GM12891 (cell line): ENCODE results near the gene NUMA1.
A peak's percentile ranks its signal among the peaks of the same experiment; 100 is the strongest.

ENCODE experiments used
- DNase-seq: peaks from one replicate; pipeline ENCODE4 v3.0.0; 2011; ENCODE audit warnings: low spot score; ENCODE audit not compliant: insufficient read length
- FAIRE-seq: peaks from 2 replicates; lab custom pipeline; 2011; peaks lifted over from hg19 to GRCh38; lab: Jason Lieb, UNC
- PAX5 ChIP-seq: IDR thresholded peaks from 2 replicates; pipeline ENCODE4 v1.6.1; 2011; ENCODE audit warnings: low read length, moderate library complexity, mild to moderate bottlenecking; ENCODE audit not compliant: insufficient read depth, severe bottlenecking
- POLR2A ChIP-seq: IDR thresholded peaks from 2 replicates; pipeline ENCODE4 v1.6.1; 2011; ENCODE audit warnings: low read depth, low read length, control low read depth
- POLR2AphosphoS5 ChIP-seq: IDR thresholded peaks from 2 replicates; pipeline ENCODE4 v1.6.1; 2011; ENCODE audit warnings: low read depth, low read length, control low read depth
- POU2F2 ChIP-seq: IDR thresholded peaks from 2 replicates; pipeline ENCODE4 v1.6.1; 2011; ENCODE audit warnings: low read depth, mild to moderate bottlenecking, control low read depth, low read length, moderate library complexity
- SPI1 ChIP-seq: IDR thresholded peaks from 2 replicates; pipeline ENCODE4 v1.6.1; 2011; ENCODE audit warnings: low read depth, low read length, control low read depth
- TAF1 ChIP-seq: IDR thresholded peaks from 2 replicates; pipeline ENCODE4 v1.6.1; 2011; ENCODE audit warnings: low read depth, low read length, control low read depth

Gene NUMA1

GRCh38 chr11:72102631-72102945 lies 22.2 kb upstream of the NUMA1 start:
- TF ChIP-seq TAF1, result no peak
- TF ChIP-seq POLR2A, result no peak; the same call in 1 of the 2 replicates
- no peak for TF ChIP-seq POLR2AphosphoS5
- TF ChIP-seq SPI1, result no peak
- no peak for TF ChIP-seq PAX5
- TF ChIP-seq POU2F2, result no peak
- FAIRE-seq (peak; percentile 20), DNase-seq (no peak)

DNA sequence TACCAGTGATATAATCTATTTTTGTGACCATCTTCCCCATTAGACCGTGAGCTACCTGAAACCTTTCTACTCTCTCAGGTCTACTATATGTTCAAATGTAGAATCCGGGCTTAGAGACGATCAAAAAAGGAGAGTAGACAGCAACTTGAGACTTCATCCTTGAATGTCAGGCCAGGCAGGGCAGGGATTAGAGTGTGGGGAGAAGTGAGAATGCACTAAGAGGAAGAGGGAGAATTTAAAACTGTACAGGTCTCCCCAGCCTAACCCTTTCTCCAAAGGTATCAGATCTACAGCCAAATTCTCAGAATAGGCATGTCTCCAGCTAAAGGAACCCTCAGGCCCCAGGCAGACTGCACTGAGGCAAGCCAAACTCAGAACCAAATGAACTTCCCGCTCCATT lies 21.8 kb upstream of the NUMA1 start:
- TF ChIP-seq POLR2AphosphoS5, result no peak
- TF ChIP-seq SPI1, result peak; percentile 58; the same call in 1 of the 2 replicates
- DNase-seq (no peak), FAIRE-seq (no peak)

DNA sequence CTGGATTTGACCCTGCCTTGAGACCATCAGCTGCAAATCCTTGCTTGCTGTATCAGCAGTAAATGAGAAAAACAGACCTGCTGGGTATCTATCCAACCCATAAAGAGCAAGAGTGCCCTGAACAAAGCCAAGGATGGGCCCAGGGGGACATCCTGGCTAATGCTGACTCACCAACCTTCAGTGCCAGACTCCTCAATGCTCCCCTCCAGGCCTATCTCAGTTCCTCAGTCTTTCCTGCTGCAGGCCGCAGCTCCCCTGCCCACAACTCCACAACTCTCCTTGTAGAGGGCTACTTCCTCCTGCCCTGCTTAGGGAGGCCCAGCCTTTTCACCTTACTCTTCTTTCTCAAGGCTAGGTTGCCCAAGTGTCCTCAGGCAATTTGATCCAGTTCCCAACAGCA lies 20.1 kb upstream of the NUMA1 start:
- FAIRE-seq (no peak), DNase-seq (no peak)
- TF ChIP-seq PAX5 (no peak), POU2F2 (no peak), SPI1 (no peak), POLR2A (no peak), TAF1 (no peak), POLR2AphosphoS5 (no peak)

DNA sequence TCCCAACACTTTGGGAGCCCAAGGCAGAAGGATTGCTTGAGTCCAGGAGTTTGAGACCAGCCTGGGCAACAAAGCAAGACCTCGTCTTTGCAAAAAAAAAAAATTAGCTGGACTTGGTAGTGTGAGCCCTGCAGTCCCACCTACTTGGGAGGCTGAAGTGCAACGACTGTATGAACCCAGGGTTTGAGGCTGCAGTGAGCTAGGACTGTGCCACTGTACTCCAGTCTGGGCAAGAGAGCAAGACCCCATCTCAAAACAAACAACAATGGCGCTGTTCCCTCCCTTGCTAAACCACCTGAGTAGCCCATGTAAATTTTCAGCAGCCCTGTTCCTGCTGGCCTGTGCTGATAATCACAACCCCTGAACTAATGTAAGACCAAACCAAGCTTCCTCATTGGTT lies 19.7 kb upstream of the NUMA1 start:
- DNase-seq (no peak), FAIRE-seq (no peak)
- TF ChIP-seq TAF1, result no peak
- TF ChIP-seq POU2F2, result no peak
- no peak for TF ChIP-seq POLR2A
- TF ChIP-seq POLR2AphosphoS5, result no peak
- no peak for TF ChIP-seq PAX5
- TF ChIP-seq SPI1, result no peak

DNA sequence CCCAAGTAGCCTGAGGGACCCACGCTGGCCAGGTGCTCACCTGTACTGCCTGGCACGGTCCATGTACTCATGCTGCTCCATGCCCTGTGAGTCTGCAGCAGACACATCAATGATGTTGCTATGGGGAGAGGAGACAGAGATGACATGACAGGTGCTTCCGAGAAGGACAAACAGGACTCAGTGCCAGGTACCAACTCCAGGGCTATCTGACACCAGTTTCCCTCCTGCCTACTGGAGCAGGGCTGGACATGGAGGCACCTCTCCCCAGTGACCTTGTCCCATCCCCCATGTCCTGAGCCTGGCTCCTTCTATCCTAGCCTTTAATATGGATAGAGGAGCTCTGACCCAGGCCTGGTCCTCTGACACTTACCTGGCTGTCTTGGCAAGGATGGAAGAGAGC lies 18.4 kb upstream of the NUMA1 start:
- no peak for TF ChIP-seq TAF1
- no peak for TF ChIP-seq PAX5
- TF ChIP-seq POU2F2, result no peak
- TF ChIP-seq SPI1, result no peak
- no peak for TF ChIP-seq POLR2AphosphoS5
- TF ChIP-seq POLR2A, result no peak
- DNase-seq (no peak), FAIRE-seq (no peak)

GRCh38 chr11:72091292-72091691 lies 10.9 kb upstream of the NUMA1 start:
- FAIRE-seq, result peak; percentile 87
- TF ChIP-seq TAF1 (no peak), POU2F2 (no peak), POLR2A (no peak), POLR2AphosphoS5 (no peak), SPI1 (no peak), PAX5 (no peak)
- peak; percentile 60 for DNase-seq

- TF ChIP-seq POU2F2, result no peak
- no peak for TF ChIP-seq PAX5
- TF ChIP-seq POLR2AphosphoS5, result no peak
- no peak for TF ChIP-seq SPI1
- no peak for TF ChIP-seq POLR2A
- TF ChIP-seq TAF1, result no peak
- FAIRE-seq (no peak), DNase-seq (no peak)
Observed at GRCh38 chr11:72088076-72088808, 7.9 kb upstream of the NUMA1 start.

- no peak for TF ChIP-seq POU2F2
- no peak for TF ChIP-seq POLR2A
- TF ChIP-seq TAF1, result no peak
- no peak for TF ChIP-seq PAX5
- no peak for TF ChIP-seq POLR2AphosphoS5
- TF ChIP-seq SPI1, result no peak
- no peak for DNase-seq
- peak; percentile 26 for FAIRE-seq
Observed at GRCh38 chr11:72085621-72086351, 5.4 kb upstream of the NUMA1 start.

DNA sequence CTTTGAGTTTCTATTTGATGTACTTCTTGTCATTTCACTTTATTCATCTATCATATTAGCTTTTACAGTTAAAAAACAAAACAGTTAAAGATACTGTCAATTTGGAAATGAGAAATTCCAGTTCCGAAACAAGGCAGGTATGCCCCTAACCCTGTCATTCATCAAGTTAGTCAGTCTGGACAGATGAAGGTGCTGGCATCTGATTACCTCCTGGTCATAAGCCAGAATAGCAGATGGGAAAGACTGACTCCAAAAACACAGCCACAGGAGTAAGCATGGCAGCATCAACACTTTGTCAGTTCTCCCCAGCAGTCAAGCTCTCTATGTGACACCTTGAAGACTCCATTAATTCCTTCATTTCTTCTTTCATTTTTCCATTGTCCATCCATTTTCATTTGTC lies 4.6 kb upstream of the NUMA1 start:
- no peak for DNase-seq
- no peak for FAIRE-seq
- no peak for TF ChIP-seq POU2F2
- TF ChIP-seq PAX5, result no peak
- no peak for TF ChIP-seq POLR2A
- no peak for TF ChIP-seq SPI1

DNA sequence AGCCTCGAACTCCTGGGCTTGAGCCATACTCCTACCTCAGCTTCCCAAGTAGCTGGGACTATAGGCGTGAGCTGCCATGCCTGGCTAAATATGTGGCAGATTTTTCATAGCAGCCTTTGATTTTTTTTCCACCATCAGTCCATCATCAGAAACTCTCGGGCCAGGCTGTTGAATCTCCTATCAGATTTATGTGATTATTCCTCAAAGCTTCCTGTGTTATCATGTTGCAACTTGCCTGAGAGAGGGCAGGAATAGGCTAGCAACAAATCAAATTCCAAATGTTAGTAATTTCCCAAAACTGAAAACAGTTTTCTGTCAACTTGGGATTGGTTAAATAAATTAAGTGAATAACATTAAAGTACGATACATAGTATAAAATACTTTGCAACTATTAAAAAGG lies 3.7 kb upstream of the NUMA1 start:
- TF ChIP-seq SPI1, result no peak
- TF ChIP-seq POU2F2, result no peak
- no peak for TF ChIP-seq POLR2AphosphoS5
- TF ChIP-seq POLR2A, result no peak
- TF ChIP-seq TAF1, result no peak
- TF ChIP-seq PAX5, result no peak
- no peak for FAIRE-seq
- DNase-seq, result no peak

- no peak for DNase-seq
- TF ChIP-seq TAF1, result no peak
- FAIRE-seq, result no peak
Observed at GRCh38 chr11:72083414-72083813, 3.1 kb upstream of the NUMA1 start.
